ENCODE results near the gene ARHGEF10L.

DNA sequence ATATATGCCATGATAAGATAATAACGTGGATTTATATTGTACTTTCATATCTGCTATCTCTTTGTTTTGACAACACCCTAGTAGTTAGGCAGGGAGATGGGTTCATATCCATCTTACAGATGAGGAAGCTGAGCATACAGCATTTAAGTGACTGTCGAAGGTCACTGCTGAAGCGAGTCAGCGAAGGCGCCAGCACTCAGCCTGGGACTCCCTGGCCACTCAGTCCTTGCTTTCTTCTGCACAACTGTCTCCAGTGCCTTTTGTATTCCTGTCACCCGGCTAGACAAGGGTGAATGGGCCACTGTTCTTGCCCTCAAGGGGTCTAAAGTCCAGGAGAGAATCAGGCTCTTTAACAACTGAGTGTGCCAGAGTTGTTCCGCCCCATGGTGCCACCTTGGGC is 3.1 kb downstream of the ARHGEF10L start:
- TF ChIP-seq, protein P1, sequence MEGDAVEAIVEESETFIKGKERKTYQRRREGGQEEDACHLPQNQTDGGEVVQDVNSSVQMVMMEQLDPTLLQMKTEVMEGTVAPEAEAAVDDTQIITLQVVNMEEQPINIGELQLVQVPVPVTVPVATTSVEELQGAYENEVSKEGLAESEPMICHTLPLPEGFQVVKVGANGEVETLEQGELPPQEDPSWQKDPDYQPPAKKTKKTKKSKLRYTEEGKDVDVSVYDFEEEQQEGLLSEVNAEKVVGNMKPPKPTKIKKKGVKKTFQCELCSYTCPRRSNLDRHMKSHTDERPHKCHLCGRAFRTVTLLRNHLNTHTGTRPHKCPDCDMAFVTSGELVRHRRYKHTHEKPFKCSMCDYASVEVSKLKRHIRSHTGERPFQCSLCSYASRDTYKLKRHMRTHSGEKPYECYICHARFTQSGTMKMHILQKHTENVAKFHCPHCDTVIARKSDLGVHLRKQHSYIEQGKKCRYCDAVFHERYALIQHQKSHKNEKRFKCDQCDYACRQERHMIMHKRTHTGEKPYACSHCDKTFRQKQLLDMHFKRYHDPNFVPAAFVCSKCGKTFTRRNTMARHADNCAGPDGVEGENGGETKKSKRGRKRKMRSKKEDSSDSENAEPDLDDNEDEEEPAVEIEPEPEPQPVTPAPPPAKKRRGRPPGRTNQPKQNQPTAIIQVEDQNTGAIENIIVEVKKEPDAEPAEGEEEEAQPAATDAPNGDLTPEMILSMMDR (IDR thresholded peaks at IDR 0.05; ENCODE audit: insufficient read depth, low read length), result no peak
- no peak for TF ChIP-seq POLR2AphosphoS5 (IDR thresholded peaks at IDR 0.05; ENCODE audit: low read depth)
- no peak for TF ChIP-seq GABPA (IDR thresholded peaks at IDR 0.05; ENCODE audit: low read depth)
